ENCODE data around the gene DDX10.

DNA sequence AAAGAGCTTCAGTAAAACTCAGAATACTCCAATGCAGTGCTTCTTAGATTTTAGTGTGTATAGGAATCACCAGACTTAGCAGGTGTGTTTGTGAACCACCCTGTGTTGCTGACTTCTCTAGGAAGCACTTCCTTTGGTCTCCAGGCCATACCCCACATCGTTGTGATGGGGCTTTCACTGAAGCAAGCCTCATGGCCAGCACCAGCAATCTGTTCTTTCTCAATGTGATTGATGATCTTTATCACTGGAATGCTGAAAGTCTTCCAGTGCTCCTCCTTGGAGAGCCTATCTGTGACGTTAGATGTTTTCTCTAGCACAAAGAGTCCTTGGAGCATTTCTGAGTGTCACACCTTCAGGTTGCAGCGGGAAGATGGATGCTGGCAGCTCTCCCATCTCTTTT is 280.5 kb downstream of the DDX10 start:
- TF ChIP-seq, protein P1, sequence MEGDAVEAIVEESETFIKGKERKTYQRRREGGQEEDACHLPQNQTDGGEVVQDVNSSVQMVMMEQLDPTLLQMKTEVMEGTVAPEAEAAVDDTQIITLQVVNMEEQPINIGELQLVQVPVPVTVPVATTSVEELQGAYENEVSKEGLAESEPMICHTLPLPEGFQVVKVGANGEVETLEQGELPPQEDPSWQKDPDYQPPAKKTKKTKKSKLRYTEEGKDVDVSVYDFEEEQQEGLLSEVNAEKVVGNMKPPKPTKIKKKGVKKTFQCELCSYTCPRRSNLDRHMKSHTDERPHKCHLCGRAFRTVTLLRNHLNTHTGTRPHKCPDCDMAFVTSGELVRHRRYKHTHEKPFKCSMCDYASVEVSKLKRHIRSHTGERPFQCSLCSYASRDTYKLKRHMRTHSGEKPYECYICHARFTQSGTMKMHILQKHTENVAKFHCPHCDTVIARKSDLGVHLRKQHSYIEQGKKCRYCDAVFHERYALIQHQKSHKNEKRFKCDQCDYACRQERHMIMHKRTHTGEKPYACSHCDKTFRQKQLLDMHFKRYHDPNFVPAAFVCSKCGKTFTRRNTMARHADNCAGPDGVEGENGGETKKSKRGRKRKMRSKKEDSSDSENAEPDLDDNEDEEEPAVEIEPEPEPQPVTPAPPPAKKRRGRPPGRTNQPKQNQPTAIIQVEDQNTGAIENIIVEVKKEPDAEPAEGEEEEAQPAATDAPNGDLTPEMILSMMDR (IDR thresholded peaks at IDR 0.05; ENCODE audit: low read depth, low read length, poor library complexity, severe bottlenecking) = no peak
- no peak for TF ChIP-seq EZH2phosphoT487 (IDR thresholded peaks at IDR 0.05; ENCODE audit: borderline replicate concordance, low read length)

Data from DOHH2 (cell line).